ENCODE data around the gene RHBDD3. TPM values are rescaled to one million over a fixed set of nuclear protein-coding genes. Genes with fewer than 3 reads are reported as not detected.

RHBDD3 gene
- total RNA-seq, 1 donor from 2014 or later, result 58.0 TPM

- peaks cover 46% of the 10 kb centered on the region for H3K27me3 Mint-ChIP-seq (ENCODE audit: low read depth)
Measured at GRCh38 chr22:29313576-29314466, 46.0 kb upstream of the RHBDD3 start.

GRCh38 chr22:29313126-29313575 lies 45.4 kb upstream of the RHBDD3 start:
- no peak overlapping the region for H3K27ac Mint-ChIP-seq
- no peak for DNase-seq (ENCODE audit: low spot score in 2 of 2, unreplicated experiment in 2 of 2)
- peaks cover 46% of the 10 kb centered on the region for H3K27me3 Mint-ChIP-seq (ENCODE audit: low read depth)
- no peaks in the 10 kb centered on the region for H3K9me3 Mint-ChIP-seq
- H3K4me1 Mint-ChIP-seq, result peaks cover 15% of the 10 kb centered on the region
- H3K36me3 Mint-ChIP-seq, result peaks cover 3% of the 10 kb centered on the region
- H3K4me3 Mint-ChIP-seq, result no peak overlapping the region
- TF ChIP-seq, protein P1, sequence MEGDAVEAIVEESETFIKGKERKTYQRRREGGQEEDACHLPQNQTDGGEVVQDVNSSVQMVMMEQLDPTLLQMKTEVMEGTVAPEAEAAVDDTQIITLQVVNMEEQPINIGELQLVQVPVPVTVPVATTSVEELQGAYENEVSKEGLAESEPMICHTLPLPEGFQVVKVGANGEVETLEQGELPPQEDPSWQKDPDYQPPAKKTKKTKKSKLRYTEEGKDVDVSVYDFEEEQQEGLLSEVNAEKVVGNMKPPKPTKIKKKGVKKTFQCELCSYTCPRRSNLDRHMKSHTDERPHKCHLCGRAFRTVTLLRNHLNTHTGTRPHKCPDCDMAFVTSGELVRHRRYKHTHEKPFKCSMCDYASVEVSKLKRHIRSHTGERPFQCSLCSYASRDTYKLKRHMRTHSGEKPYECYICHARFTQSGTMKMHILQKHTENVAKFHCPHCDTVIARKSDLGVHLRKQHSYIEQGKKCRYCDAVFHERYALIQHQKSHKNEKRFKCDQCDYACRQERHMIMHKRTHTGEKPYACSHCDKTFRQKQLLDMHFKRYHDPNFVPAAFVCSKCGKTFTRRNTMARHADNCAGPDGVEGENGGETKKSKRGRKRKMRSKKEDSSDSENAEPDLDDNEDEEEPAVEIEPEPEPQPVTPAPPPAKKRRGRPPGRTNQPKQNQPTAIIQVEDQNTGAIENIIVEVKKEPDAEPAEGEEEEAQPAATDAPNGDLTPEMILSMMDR (IDR thresholded peaks at IDR 0.05; ENCODE audit: unreplicated experiment), result peak; percentile 61

More at GRCh38 chr22:29313576-29314466, 46.0 kb upstream of the RHBDD3 start:
- TF ChIP-seq, protein P1 (IDR thresholded peaks at IDR 0.05; ENCODE audit: unreplicated experiment), result no peak
- H3K36me3 Mint-ChIP-seq, result peaks cover 3% of the 10 kb centered on the region
- no peak for DNase-seq (ENCODE audit: low spot score in 2 of 2, unreplicated experiment in 2 of 2)
- no peak overlapping the region for H3K27ac Mint-ChIP-seq
- H3K9me3 Mint-ChIP-seq, result no peaks in the 10 kb centered on the region
- H3K4me3 Mint-ChIP-seq, result peak overlapping the region; percentile 60
- H3K4me1 Mint-ChIP-seq, result peaks cover 15% of the 10 kb centered on the region

GRCh38 chr22:29312218-29313125 lies 44.7 kb upstream of the RHBDD3 start:
- DNase-seq (ENCODE audit: low spot score in 2 of 2, unreplicated experiment in 2 of 2), result no peak
- no peak overlapping the region for H3K27ac Mint-ChIP-seq
- H3K4me3 Mint-ChIP-seq, result no peak overlapping the region
- peaks cover 3% of the 10 kb centered on the region for H3K36me3 Mint-ChIP-seq
- peaks cover 17% of the 10 kb centered on the region for H3K4me1 Mint-ChIP-seq
- H3K9me3 Mint-ChIP-seq, result no peaks in the 10 kb centered on the region
- peaks cover 44% of the 10 kb centered on the region for H3K27me3 Mint-ChIP-seq (ENCODE audit: low read depth)
- TF ChIP-seq, protein P1 (IDR thresholded peaks at IDR 0.05; ENCODE audit: unreplicated experiment), result no peak

DNA sequence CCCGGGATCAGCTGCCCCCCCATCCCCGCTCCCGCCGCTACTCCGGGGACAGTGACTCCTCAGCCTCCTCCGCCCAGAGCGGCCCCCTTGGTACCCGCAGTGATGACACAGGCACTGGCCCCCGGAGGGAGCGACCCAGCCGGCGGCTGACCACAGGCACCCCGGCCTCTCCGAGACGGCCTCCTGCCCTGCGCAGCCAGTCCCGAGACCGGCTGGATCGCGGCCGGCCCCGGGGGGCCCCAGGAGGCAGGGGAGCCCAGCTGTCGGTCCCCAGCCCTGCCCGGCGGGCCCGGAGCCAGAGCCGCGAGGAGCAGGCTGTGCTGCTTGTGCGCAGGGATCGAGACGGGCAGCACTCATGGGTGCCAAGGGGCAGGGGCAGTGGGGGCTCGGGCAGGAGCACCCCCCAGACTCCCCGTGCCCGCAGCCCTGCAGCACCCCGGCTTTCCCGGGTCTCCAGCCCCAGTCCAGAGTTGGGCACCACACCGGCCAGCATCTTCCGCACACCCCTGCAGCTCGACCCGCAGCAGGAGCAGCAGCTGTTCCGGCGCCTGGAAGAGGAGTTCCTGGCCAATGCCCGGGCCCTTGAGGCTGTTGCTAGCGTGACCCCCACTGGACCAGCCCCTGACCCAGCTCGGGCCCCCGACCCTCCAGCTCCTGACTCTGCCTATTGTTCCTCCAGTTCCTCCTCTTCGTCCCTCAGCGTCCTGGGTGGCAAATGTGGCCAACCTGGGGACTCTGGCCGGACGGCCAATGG lies 43.9 kb upstream of the RHBDD3 start:
- DNase-seq (ENCODE audit: low spot score in 2 of 2, unreplicated experiment in 2 of 2), result no peak
- H3K9me3 Mint-ChIP-seq, result no peaks in the 10 kb centered on the region

More for the DNA sequence above, 43.9 kb upstream of the RHBDD3 start:
- H3K36me3 Mint-ChIP-seq, result peaks cover 3% of the 10 kb centered on the region
- H3K27ac Mint-ChIP-seq, result peak overlapping the region; percentile 43
- no peak overlapping the region for H3K4me3 Mint-ChIP-seq
- H3K4me1 Mint-ChIP-seq, result peaks cover 19% of the 10 kb centered on the region
- TF ChIP-seq, protein P1 (IDR thresholded peaks at IDR 0.05; ENCODE audit: unreplicated experiment), result no peak
- H3K27me3 Mint-ChIP-seq (ENCODE audit: low read depth), result peaks cover 37% of the 10 kb centered on the region

Measured in mesothelial cell of epicardium (in vitro differentiated cells).